ENCODE measurements around the gene TSC2. TPM values are rescaled to one million over a fixed set of nuclear protein-coding genes. Genes with fewer than 3 reads are reported as not detected.
A peak's percentile ranks its signal among the peaks of the same experiment; 100 is the strongest.

The TSC2 gene
- total and polyA plus RNA-seq, 2 of the 13 experiments (the other 11 are each of a cell fraction or from before 2014, with no cell fraction given), result 19.6 to 40.4 TPM

DNA sequence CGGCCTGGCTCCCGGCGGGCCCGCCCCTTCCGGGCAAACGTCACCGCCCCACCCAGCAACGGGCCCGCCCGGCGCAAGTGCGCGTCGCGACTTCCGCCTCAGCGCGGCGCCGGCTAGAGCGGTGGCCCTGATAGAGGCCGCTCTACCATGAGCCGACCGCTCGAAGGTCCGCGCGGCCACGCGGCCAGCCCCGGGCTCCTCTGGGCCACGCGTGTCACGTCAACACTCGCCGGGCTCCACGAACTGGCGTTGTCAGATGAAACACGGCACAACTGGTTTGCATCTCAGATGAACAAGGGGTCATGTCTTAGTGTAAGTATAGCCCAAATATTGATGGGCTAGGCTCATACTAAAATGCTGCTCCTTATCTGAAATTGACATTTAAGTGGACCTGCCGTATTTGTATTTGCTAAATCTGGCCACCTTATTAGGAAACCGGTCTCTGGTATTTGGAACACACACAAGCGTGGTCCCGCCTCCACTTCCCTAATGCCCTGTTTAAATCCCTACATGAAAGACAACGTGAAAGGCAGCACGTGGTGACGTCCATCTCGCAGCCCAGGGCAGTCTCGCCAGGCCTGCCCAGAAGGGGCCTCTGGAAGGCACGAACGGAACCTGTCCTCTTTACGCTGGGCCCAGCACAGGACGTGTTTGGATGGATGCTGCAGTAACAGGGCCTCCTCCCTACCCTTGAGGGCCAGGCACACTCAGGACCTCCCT is 37.8 kb upstream of the TSC2 start, which contains the start of gene ZNF598 (continued):
- TF ChIP-seq, protein P1, sequence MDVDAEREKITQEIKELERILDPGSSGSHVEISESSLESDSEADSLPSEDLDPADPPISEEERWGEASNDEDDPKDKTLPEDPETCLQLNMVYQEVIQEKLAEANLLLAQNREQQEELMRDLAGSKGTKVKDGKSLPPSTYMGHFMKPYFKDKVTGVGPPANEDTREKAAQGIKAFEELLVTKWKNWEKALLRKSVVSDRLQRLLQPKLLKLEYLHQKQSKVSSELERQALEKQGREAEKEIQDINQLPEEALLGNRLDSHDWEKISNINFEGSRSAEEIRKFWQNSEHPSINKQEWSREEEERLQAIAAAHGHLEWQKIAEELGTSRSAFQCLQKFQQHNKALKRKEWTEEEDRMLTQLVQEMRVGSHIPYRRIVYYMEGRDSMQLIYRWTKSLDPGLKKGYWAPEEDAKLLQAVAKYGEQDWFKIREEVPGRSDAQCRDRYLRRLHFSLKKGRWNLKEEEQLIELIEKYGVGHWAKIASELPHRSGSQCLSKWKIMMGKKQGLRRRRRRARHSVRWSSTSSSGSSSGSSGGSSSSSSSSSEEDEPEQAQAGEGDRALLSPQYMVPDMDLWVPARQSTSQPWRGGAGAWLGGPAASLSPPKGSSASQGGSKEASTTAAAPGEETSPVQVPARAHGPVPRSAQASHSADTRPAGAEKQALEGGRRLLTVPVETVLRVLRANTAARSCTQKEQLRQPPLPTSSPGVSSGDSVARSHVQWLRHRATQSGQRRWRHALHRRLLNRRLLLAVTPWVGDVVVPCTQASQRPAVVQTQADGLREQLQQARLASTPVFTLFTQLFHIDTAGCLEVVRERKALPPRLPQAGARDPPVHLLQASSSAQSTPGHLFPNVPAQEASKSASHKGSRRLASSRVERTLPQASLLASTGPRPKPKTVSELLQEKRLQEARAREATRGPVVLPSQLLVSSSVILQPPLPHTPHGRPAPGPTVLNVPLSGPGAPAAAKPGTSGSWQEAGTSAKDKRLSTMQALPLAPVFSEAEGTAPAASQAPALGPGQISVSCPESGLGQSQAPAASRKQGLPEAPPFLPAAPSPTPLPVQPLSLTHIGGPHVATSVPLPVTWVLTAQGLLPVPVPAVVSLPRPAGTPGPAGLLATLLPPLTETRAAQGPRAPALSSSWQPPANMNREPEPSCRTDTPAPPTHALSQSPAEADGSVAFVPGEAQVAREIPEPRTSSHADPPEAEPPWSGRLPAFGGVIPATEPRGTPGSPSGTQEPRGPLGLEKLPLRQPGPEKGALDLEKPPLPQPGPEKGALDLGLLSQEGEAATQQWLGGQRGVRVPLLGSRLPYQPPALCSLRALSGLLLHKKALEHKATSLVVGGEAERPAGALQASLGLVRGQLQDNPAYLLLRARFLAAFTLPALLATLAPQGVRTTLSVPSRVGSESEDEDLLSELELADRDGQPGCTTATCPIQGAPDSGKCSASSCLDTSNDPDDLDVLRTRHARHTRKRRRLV (CRISPR knock-in tag; IDR thresholded peaks at IDR 0.05), result 0 out of 2 replicates have a peak, but pooled peaks have one; percentile 26
- TF ChIP-seq NR2F2 (IDR thresholded peaks at IDR 0.05; ENCODE audit: borderline replicate concordance, low read depth) (no peak), FOXK1 (CRISPR knock-in tag; IDR thresholded peaks at IDR 0.05; ENCODE audit: borderline replicate concordance, low read depth) (peak; percentile 11; the same call in 1 of the 2 replicates), MXD4 (CRISPR knock-in tag; IDR thresholded peaks at IDR 0.05) (peak; percentile 74), BHLHE40 (IDR thresholded peaks at IDR 0.05; ENCODE audit: low read length) (peak; percentile 28; the same call in 1 of the 2 replicates)
- TF ChIP-seq, protein P2, sequence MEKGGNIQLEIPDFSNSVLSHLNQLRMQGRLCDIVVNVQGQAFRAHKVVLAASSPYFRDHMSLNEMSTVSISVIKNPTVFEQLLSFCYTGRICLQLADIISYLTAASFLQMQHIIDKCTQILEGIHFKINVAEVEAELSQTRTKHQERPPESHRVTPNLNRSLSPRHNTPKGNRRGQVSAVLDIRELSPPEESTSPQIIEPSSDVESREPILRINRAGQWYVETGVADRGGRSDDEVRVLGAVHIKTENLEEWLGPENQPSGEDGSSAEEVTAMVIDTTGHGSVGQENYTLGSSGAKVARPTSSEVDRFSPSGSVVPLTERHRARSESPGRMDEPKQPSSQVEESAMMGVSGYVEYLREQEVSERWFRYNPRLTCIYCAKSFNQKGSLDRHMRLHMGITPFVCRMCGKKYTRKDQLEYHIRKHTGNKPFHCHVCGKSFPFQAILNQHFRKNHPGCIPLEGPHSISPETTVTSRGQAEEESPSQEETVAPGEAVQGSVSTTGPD (CRISPR knock-in tag; IDR thresholded peaks at IDR 0.05), result no peak
- TF ChIP-seq, protein P3, sequence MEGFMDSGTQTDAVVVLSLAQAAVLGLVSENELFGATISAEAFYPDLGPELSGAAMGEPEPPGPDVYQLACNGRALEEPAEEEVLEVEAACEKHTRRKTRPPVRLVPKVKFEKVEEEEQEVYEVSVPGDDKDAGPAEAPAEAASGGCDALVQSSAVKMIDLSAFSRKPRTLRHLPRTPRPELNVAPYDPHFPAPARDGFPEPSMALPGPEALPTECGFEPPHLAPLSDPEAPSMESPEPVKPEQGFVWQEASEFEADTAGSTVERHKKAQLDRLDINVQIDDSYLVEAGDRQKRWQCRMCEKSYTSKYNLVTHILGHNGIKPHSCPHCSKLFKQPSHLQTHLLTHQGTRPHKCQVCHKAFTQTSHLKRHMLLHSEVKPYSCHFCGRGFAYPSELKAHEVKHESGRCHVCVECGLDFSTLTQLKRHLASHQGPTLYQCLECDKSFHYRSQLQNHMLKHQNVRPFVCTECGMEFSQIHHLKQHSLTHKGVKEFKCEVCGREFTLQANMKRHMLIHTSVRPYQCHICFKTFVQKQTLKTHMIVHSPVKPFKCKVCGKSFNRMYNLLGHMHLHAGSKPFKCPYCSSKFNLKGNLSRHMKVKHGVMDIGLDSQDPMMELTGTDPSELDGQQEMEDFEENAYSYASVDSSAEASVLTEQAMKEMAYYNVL (CRISPR knock-in tag; IDR thresholded peaks at IDR 0.05; ENCODE audit: borderline replicate concordance), result peak; percentile 28; the same call in 1 of the 2 replicates
